Measurements from ENCODE around the gene ANAPC7.

Gene ANAPC7

GRCh38 chr12:110345963-110346362 lies 57.5 kb downstream of the ANAPC7 start:
- TF ChIP-seq SNAI2 (CRISPR knock-in tag; IDR thresholded peaks at IDR 0.05), result no peak
- ATAC-seq, result no peak

GRCh38 chr12:110345176-110345661 lies 58.3 kb downstream of the ANAPC7 start:
- TF ChIP-seq TCF4 (CRISPR knock-in tag; IDR thresholded peaks at IDR 0.05; ENCODE audit: borderline replicate concordance) (no peak), CREB5 (CRISPR knock-in tag; IDR thresholded peaks at IDR 0.05; ENCODE audit: low read depth) (no peak), RARB (CRISPR knock-in tag; IDR thresholded peaks at IDR 0.05) (no peak), TOX (CRISPR knock-in tag; IDR thresholded peaks at IDR 0.05; ENCODE audit: borderline replicate concordance) (no peak), POU6F1 (CRISPR knock-in tag; IDR thresholded peaks at IDR 0.05; ENCODE audit: borderline replicate concordance, low read depth) (no peak), PPARA (CRISPR knock-in tag; IDR thresholded peaks at IDR 0.05; ENCODE audit: borderline replicate concordance) (no peak), ZNF8 (CRISPR knock-in tag; IDR thresholded peaks at IDR 0.05) (no peak), BACH2 (CRISPR knock-in tag; IDR thresholded peaks at IDR 0.05; ENCODE audit: borderline replicate concordance) (no peak), ZC3H10 (CRISPR knock-in tag; IDR thresholded peaks at IDR 0.05) (no peak), ESRRG (CRISPR knock-in tag; IDR thresholded peaks at IDR 0.05) (no peak), TSHZ2 (CRISPR knock-in tag; IDR thresholded peaks at IDR 0.05) (no peak), ZNF70 (CRISPR knock-in tag; IDR thresholded peaks at IDR 0.05) (no peak), ZNF565 (CRISPR knock-in tag; conservative IDR thresholded peaks at IDR 0.05; ENCODE audit: low read depth) (no peak), ARNTL (CRISPR knock-in tag; IDR thresholded peaks at IDR 0.05; ENCODE audit: borderline replicate concordance, low read depth) (no peak), ISL1 (CRISPR knock-in tag; IDR thresholded peaks at IDR 0.05) (no peak)
- no peak for ATAC-seq

GRCh38 chr12:110344657-110345056 lies 58.9 kb downstream of the ANAPC7 start:
- no peak for TF ChIP-seq ZNF565 (CRISPR knock-in tag; conservative IDR thresholded peaks at IDR 0.05; ENCODE audit: low read depth)
- TF ChIP-seq CSDC2 (CRISPR knock-in tag; IDR thresholded peaks at IDR 0.05), result no peak
- no peak for TF ChIP-seq ESRRG (CRISPR knock-in tag; IDR thresholded peaks at IDR 0.05)
- TF ChIP-seq ZFP3 (CRISPR knock-in tag; IDR thresholded peaks at IDR 0.05), result no peak
- no peak for ATAC-seq

- no peak for ATAC-seq
- TF ChIP-seq PPARA (CRISPR knock-in tag; IDR thresholded peaks at IDR 0.05; ENCODE audit: borderline replicate concordance), result no peak
- no peak for TF ChIP-seq ZNF70 (CRISPR knock-in tag; IDR thresholded peaks at IDR 0.05)
- no peak for TF ChIP-seq ZFP30 (CRISPR knock-in tag; IDR thresholded peaks at IDR 0.05)
- TF ChIP-seq SNAI2 (CRISPR knock-in tag; IDR thresholded peaks at IDR 0.05), result no peak
- no peak for TF ChIP-seq CSRNP3 (CRISPR knock-in tag; IDR thresholded peaks at IDR 0.05)
- no peak for TF ChIP-seq ZNF8 (CRISPR knock-in tag; IDR thresholded peaks at IDR 0.05)
- no peak for TF ChIP-seq ZC3H10 (CRISPR knock-in tag; IDR thresholded peaks at IDR 0.05)
- TF ChIP-seq POU6F1 (CRISPR knock-in tag; IDR thresholded peaks at IDR 0.05; ENCODE audit: borderline replicate concordance, low read depth), result no peak
- TF ChIP-seq CREB5 (CRISPR knock-in tag; IDR thresholded peaks at IDR 0.05; ENCODE audit: low read depth), result no peak
- no peak for TF ChIP-seq ARNTL (CRISPR knock-in tag; IDR thresholded peaks at IDR 0.05; ENCODE audit: borderline replicate concordance, low read depth)
- TF ChIP-seq TSHZ2 (CRISPR knock-in tag; IDR thresholded peaks at IDR 0.05), result no peak
- no peak for TF ChIP-seq TOX (CRISPR knock-in tag; IDR thresholded peaks at IDR 0.05; ENCODE audit: borderline replicate concordance)
- no peak for TF ChIP-seq CSDC2 (CRISPR knock-in tag; IDR thresholded peaks at IDR 0.05)
- TF ChIP-seq ZFP3 (CRISPR knock-in tag; IDR thresholded peaks at IDR 0.05), result no peak
Measured at GRCh38 chr12:110343736-110344555, 59.6 kb downstream of the ANAPC7 start.
